GM12878 (cell line): ENCODE data around the gene DALRD3. TPM values are rescaled to one million over a fixed set of nuclear protein-coding genes. Genes with fewer than 3 reads are reported as not detected.

Source experiments
- ATAC-seq: fragments of 200-7000 bp; cut with Tn5 transposase; 3 replicates; pipeline ENCODE4 v1.9.1; 2020; ENCODE audit warnings: mild to moderate bottlenecking, moderate library complexity
- BruUV-seq: library from RNA; stranded (reverse); fragments of 400-500 nt; replicated peaks from 2 replicates; lab custom pipeline; 2021; lab: Mats Ljungman, UMichigan
- CTCF ChIA-PET: fragments of 300-600 bp; sonication (Branson Sonifier 250); formaldehyde crosslinking; extraction: SDS; loops from one replicate; lab custom pipeline; 2021; ENCODE audit warnings: inconsistent platforms; lab: Yijun Ruan, JAX
- POLR2A ChIA-PET: fragments of 350-600 bp; formaldehyde crosslinking; extraction: SDS; loops from one replicate; lab custom pipeline; 2021; ENCODE audit warnings: inconsistent platforms; lab: Charles Lee
- RAD21 ChIA-PET: fragments of 300-600 bp; sonication (Branson Sonifier 250); formaldehyde crosslinking; loops from one replicate; lab custom pipeline; 2023; ENCODE audit warnings: antibody characterized with exemption; ENCODE audit not compliant: unreplicated experiment; lab: Charles Lee
- SMC1A ChIA-PET: fragments of 300-600 bp; sonication (Branson Sonifier 250); formaldehyde crosslinking; loops from one replicate; lab custom pipeline; 2023; ENCODE audit not compliant: unreplicated experiment, uncharacterized antibody; lab: Charles Lee
- DNase-seq: peaks from one replicate; pipeline ENCODE4 v3.0.0-alpha.2; 2011; ENCODE audit warnings: low read depth, low spot score
- FAIRE-seq: peaks from 3 replicates; lab custom pipeline; 2011; peaks lifted over from hg19 to GRCh38; lab: Jason Lieb, UNC
- H2AFZ ChIP-seq: 2 replicates; pipeline ENCODE4 v1.6.0; 2011; ENCODE audit warnings: low read depth, low read length, control low read depth; ENCODE audit not compliant: control insufficient read depth
- H3K27ac ChIP-seq: 2 replicates; pipeline ENCODE4 v1.5.1; 2011; ENCODE audit warnings: control low read depth; ENCODE audit not compliant: control insufficient read depth, insufficient read depth
- H3K27me3 ChIP-seq, 2 experiments: replicated peaks in 1 of 2; 2 replicates each; pipeline versions ENCODE4 v1.6.0 to v1.6.1; 2011; ENCODE audit warnings: low read length in 1 of 2; ENCODE audit not compliant: control insufficient read depth in 2 of 2, insufficient read depth in 2 of 2
- H3K36me3 ChIP-seq, 2 experiments: 2 replicates each; pipeline ENCODE4 v1.5.1; 2011; ENCODE audit warnings: low read length in 1 of 2; ENCODE audit not compliant: control insufficient read depth in 2 of 2, insufficient read depth in 2 of 2
- H3K4me1 ChIP-seq: 2 replicates; pipeline ENCODE4 v1.6.1; 2011; ENCODE audit warnings: mild to moderate bottlenecking, low read length, moderate library complexity, mixed read lengths; ENCODE audit not compliant: control insufficient read depth, insufficient read depth
- H3K4me2 ChIP-seq: 2 replicates; pipeline ENCODE4 v1.6.0; 2011; ENCODE audit warnings: control low read depth; ENCODE audit not compliant: control insufficient read depth, insufficient read depth
- H3K4me3 ChIP-seq: fragments of 200-600 bp; sonication (generic); 2 replicates; pipeline ENCODE4 v1.5.1; 2016
- H3K79me2 ChIP-seq: 2 replicates; pipeline ENCODE4 v1.6.0; 2011; ENCODE audit warnings: low read length; ENCODE audit not compliant: control insufficient read depth, insufficient read depth
- H3K9ac ChIP-seq: 2 replicates; pipeline ENCODE4 v1.8.0; 2011; ENCODE audit warnings: low read length, control low read depth, mixed read lengths; ENCODE audit not compliant: control insufficient read depth, insufficient read depth
- H3K9me3 ChIP-seq: replicated peaks from 3 replicates; pipeline ENCODE4 v1.5.1; 2011; ENCODE audit warnings: mild to moderate bottlenecking, low read length; ENCODE audit not compliant: control insufficient read depth, insufficient read depth
- H4K20me1 ChIP-seq: 2 replicates; pipeline ENCODE4 v1.6.0; 2011; ENCODE audit not compliant: control insufficient read depth, insufficient read depth
- ATF7 ChIP-seq: fragments of 450-650 bp; IDR thresholded peaks from 2 replicates; pipeline ENCODE4 v1.6.1; 2016; ENCODE audit warnings: low read depth, mild to moderate bottlenecking
- CBX5 ChIP-seq: sonication (generic); IDR thresholded peaks from 2 replicates; pipeline ENCODE4 v1.6.1; 2016; ENCODE audit warnings: low read depth, moderate library complexity, mild to moderate bottlenecking, inconsistent platforms
- EGR1 ChIP-seq, 2 experiments: IDR thresholded peaks; 1 replicate in 1 of 2; 2 replicates in 1 of 2; pipeline ENCODE4 v1.6.1; 2011 to 2012; ENCODE audit warnings: low read depth in 2 of 2, low read length in 2 of 2, borderline replicate concordance in 1 of 2, mild to moderate bottlenecking in 1 of 2, moderate library complexity in 1 of 2
- FOS ChIP-seq: IDR thresholded peaks from 3 replicates; pipeline ENCODE4 v1.6.1; 2011; ENCODE audit warnings: borderline replicate concordance; ENCODE audit not compliant: insufficient read length; ENCODE audit errors: extremely low read depth
- KAT2A ChIP-seq: conservative IDR thresholded peaks from 2 replicates; pipeline ENCODE4 v1.6.1; 2011; ENCODE audit warnings: low read depth, low read length; ENCODE audit not compliant: control insufficient read depth
- KLF5 ChIP-seq: fragments of 450-650 bp; IDR thresholded peaks from 2 replicates; pipeline ENCODE4 v1.6.1; 2014; ENCODE audit warnings: mild to moderate bottlenecking; ENCODE audit not compliant: partially characterized antibody
- MTA2 ChIP-seq: fragments of 450-650 bp; IDR thresholded peaks from 2 replicates; pipeline ENCODE4 v1.6.1; 2016; ENCODE audit warnings: low read depth, mild to moderate bottlenecking, moderate library complexity
- NRF1 ChIP-seq: conservative IDR thresholded peaks from 2 replicates; pipeline ENCODE4 v1.6.1; 2011; ENCODE audit warnings: mild to moderate bottlenecking, low read depth, low read length, improper control_type of control experiment
- PAX5 ChIP-seq: IDR thresholded peaks from 2 replicates; pipeline ENCODE4 v1.6.1; 2011; ENCODE audit warnings: low read depth, low read length, borderline replicate concordance
- RAD51 ChIP-seq: fragments of 450-650 bp; IDR thresholded peaks from 2 replicates; pipeline ENCODE4 v1.6.1; 2016; ENCODE audit warnings: moderate library complexity, mild to moderate bottlenecking, inconsistent platforms
- SMC3 ChIP-seq: IDR thresholded peaks from 2 replicates; pipeline ENCODE4 v1.6.1; 2011; ENCODE audit warnings: low read length, improper control_type of control experiment, borderline replicate concordance
- SREBF1 ChIP-seq: IDR thresholded peaks from 2 replicates; pipeline ENCODE4 v1.6.1; 2012; ENCODE audit warnings: mild to moderate bottlenecking, low read length
- SUZ12 ChIP-seq: fragments of 200-600 bp; sonication (generic); IDR thresholded peaks from one replicate; pipeline ENCODE4 v1.6.1; 2018; ENCODE audit warnings: antibody characterized with exemption, mild to moderate bottlenecking; ENCODE audit not compliant: unreplicated experiment
- in situ Hi-C: fragments of 300-500 bp; cut with MboI; formaldehyde crosslinking; loops from 9 replicates; pipeline ENCODE4 v1.14.3; 2018; ENCODE audit warnings: mixed read lengths
- intact Hi-C: fragments of 100-400 bp; cut with micrococcal nuclease; formaldehyde crosslinking; loops from one replicate; pipeline ENCODE4 v1.14.2; 2022; ENCODE audit not compliant: unreplicated experiment
- polyA plus RNA-seq, 11 experiments: library from polyadenylated mRNA; depleted of rRNA in 4 of 11; unstranded in 6 of 11; stranded (reverse) in 5 of 11; fragments of >200 nt; fragmentation: Nextera tagmentation in 4 of 11; fragmentation: Illumina TruSeq in 1 of 11; extraction: Ambion mirVana in 4 of 11; extraction: Trizol in 1 of 11; gene quantifications; 1 replicate in 1 of 11; 2 replicates in 10 of 11; pipeline versions ENCODE4 v1.2.1 to v1.2.3, GENCODE V29; 2011 to 2016; ENCODE audit warnings: inconsistent platforms in 2 of 11, missing spikeins in 2 of 11, low read depth in 1 of 11
- total RNA-seq, 4 experiments: library from RNA; depleted of rRNA in 3 of 4; stranded (reverse); fragments of >200 nt in 3 of 4; fragmentation: Illumina TruSeq in 1 of 4; extraction: Trizol in 1 of 4; gene quantifications; 2 replicates each; pipeline versions ENCODE4 v1.2.1 to v1.2.3, GENCODE V29; 2013 to 2021
- TF ChIP-seq, protein P1 (sequence below): fragments of 450-650 bp; IDR thresholded peaks from 2 replicates; pipeline ENCODE4 v1.6.1; 2016; ENCODE audit warnings: mild to moderate bottlenecking
- TF ChIP-seq, protein P2 (sequence below): fragments of 450-650 bp; IDR thresholded peaks from 2 replicates; pipeline ENCODE4 v1.6.1; 2017; ENCODE audit warnings: antibody characterized with exemption, mild to moderate bottlenecking, moderate library complexity
- TF ChIP-seq, protein P3 (sequence below): fragments of 450-650 bp; IDR thresholded peaks from 2 replicates; pipeline ENCODE4 v1.6.1; 2016; ENCODE audit warnings: mild to moderate bottlenecking
- TF ChIP-seq, protein P4 (sequence below): IDR thresholded peaks from 2 replicates; pipeline ENCODE4 v1.6.1; 2011; ENCODE audit warnings: low read depth, low read length, improper control_type of control experiment, borderline replicate concordance

Gene DALRD3
- total and polyA plus RNA-seq, 10 of the 15 experiments (the other 5 are each of a cell fraction or from before 2014, with no cell fraction given), result 10.1 to 28.2 (median 21.6) TPM

DNA sequence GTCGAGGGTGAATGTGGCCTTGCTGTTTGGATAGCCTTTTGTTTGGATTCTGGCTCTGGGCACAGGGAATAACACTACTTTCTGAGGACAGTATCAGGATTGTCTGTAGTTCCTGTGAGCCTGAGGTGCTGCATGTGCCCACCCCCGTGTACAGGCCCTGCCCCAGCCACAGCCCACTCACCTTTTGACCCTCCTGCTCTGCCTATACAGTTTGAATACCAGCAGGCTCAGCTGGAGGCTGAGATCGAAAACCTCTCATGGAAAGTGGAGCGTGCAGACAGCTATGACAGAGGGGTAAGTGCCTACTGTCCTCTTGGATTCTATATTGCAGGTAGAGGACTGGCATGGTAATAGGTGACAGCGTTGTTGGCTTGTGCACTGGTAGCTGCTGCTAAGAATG lies 35.7 kb downstream of the DALRD3 start (continued):
- no peak for TF ChIP-seq KAT2A
- TF ChIP-seq PAX5, result no peak
- no peak for TF ChIP-seq SREBF1
- TF ChIP-seq RAD51, result no peak

DNA sequence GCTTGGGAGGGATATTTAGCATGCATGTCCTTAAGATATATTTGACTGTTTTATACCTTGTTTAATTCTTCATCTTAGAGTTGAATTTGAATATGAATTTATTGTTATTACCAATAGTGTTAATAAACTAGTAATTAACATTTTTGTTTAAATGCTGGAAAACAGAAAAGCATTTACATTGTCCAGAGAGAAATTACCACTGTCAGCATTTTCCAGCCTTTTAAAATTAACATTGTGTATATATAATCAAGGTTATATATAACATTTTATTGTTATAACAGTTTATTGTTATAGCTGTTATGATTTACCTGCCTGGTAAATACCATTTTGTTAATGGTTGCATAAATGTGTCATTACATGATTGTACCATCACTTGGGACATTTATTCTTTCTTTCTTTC lies 36.4 kb downstream of the DALRD3 start:
- ChIA-PET CTCF (no interaction called here), RAD21 (no interaction called here), SMC1A (no interaction called here), POLR2A (no interaction called here)
- in situ Hi-C loops, result no loop called here
- TF ChIP-seq, protein P1, sequence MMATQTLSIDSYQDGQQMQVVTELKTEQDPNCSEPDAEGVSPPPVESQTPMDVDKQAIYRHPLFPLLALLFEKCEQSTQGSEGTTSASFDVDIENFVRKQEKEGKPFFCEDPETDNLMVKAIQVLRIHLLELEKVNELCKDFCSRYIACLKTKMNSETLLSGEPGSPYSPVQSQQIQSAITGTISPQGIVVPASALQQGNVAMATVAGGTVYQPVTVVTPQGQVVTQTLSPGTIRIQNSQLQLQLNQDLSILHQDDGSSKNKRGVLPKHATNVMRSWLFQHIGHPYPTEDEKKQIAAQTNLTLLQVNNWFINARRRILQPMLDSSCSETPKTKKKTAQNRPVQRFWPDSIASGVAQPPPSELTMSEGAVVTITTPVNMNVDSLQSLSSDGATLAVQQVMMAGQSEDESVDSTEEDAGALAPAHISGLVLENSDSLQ, result no peak
- TF ChIP-seq, protein P2, sequence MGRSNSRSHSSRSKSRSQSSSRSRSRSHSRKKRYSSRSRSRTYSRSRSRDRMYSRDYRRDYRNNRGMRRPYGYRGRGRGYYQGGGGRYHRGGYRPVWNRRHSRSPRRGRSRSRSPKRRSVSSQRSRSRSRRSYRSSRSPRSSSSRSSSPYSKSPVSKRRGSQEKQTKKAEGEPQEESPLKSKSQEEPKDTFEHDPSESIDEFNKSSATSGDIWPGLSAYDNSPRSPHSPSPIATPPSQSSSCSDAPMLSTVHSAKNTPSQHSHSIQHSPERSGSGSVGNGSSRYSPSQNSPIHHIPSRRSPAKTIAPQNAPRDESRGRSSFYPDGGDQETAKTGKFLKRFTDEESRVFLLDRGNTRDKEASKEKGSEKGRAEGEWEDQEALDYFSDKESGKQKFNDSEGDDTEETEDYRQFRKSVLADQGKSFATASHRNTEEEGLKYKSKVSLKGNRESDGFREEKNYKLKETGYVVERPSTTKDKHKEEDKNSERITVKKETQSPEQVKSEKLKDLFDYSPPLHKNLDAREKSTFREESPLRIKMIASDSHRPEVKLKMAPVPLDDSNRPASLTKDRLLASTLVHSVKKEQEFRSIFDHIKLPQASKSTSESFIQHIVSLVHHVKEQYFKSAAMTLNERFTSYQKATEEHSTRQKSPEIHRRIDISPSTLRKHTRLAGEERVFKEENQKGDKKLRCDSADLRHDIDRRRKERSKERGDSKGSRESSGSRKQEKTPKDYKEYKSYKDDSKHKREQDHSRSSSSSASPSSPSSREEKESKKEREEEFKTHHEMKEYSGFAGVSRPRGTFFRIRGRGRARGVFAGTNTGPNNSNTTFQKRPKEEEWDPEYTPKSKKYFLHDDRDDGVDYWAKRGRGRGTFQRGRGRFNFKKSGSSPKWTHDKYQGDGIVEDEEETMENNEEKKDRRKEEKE, result no peak
- TF ChIP-seq EGR1 (IDR thresholded peaks at IDR 0.05; ENCODE audit: borderline replicate concordance in 1 of 2, low read depth in 2 of 2, low read length in 2 of 2) (no peak), SUZ12 (no peak), FOS (no peak), MTA2 (no peak), CBX5 (no peak), SMC3 (no peak), NRF1 (no peak), KLF5 (no peak), ATF7 (no peak)
- TF ChIP-seq, protein P3, sequence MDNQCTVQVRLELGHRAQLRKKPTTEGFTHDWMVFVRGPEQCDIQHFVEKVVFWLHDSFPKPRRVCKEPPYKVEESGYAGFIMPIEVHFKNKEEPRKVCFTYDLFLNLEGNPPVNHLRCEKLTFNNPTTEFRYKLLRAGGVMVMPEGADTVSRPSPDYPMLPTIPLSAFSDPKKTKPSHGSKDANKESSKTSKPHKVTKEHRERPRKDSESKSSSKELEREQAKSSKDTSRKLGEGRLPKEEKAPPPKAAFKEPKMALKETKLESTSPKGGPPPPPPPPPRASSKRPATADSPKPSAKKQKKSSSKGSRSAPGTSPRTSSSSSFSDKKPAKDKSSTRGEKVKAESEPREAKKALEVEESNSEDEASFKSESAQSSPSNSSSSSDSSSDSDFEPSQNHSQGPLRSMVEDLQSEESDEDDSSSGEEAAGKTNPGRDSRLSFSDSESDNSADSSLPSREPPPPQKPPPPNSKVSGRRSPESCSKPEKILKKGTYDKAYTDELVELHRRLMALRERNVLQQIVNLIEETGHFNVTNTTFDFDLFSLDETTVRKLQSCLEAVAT, result no peak
- TF ChIP-seq, protein P4, sequence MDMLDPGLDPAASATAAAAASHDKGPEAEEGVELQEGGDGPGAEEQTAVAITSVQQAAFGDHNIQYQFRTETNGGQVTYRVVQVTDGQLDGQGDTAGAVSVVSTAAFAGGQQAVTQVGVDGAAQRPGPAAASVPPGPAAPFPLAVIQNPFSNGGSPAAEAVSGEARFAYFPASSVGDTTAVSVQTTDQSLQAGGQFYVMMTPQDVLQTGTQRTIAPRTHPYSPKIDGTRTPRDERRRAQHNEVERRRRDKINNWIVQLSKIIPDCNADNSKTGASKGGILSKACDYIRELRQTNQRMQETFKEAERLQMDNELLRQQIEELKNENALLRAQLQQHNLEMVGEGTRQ, result no peak
- Histone ChIP-seq H3K9ac (no peak overlapping the region), H2AFZ (no peak overlapping the region), H3K27ac (no peak overlapping the region), H3K4me3 (no peak overlapping the region), H3K9me3 (no peaks in the 10 kb centered on the region), H3K79me2 (no peaks in the 10 kb centered on the region), H4K20me1 (no peaks in the 10 kb centered on the region), H3K4me1 (no peaks in the 10 kb centered on the region), H3K36me3 (peaks cover 28 to 29% of the 10 kb centered on the region in 2 experiments), H3K4me2 (no peak overlapping the region), H3K27me3 (no peaks in the 10 kb centered on the region)
- FAIRE-seq, result no peak
- BruUV-seq, result no TSS peak
- intact Hi-C loops, result no loop called here
- no peak for DNase-seq
- ATAC-seq, result no peak
